Muscle of leg (tissue), 11 donors: ENCODE data around the gene TMEM18. TPM values are rescaled to one million over a fixed set of nuclear protein-coding genes. Genes with fewer than 3 reads are reported as not detected.

ENCODE experiments used
- DNase-seq: peaks from one replicate; pipeline ENCODE4 v3.0.0; 2013
- H3K27ac ChIP-seq: one replicate; pipeline ENCODE4 v1.5.1; 2013; ENCODE audit warnings: mild to moderate bottlenecking, low read length, control low read depth
- H3K27me3 ChIP-seq: one replicate; pipeline ENCODE4 v1.6.1; 2013; ENCODE audit warnings: low read length; ENCODE audit not compliant: control insufficient read depth, insufficient read depth
- H3K36me3 ChIP-seq: one replicate; pipeline ENCODE4 v1.6.1; 2013; ENCODE audit warnings: low read length; ENCODE audit not compliant: control insufficient read depth, insufficient read depth
- H3K4me1 ChIP-seq: one replicate; pipeline ENCODE4 v1.6.1; 2013; ENCODE audit warnings: low read length; ENCODE audit not compliant: control insufficient read depth, insufficient read depth
- H3K4me3 ChIP-seq: one replicate; pipeline ENCODE4 v1.5.1; 2013; ENCODE audit warnings: low read length, control low read depth
- H3K9me3 ChIP-seq: replicated peaks from 2 replicates; pipeline ENCODE4 v1.6.1; 2013; ENCODE audit warnings: low read depth, low read length; ENCODE audit not compliant: control insufficient read depth
- WGBS: methylation state at CpG from one replicate; pipeline ENCODE4 v1.1.5; 2013; ENCODE audit warnings: missing lambda C conversion rate; ENCODE audit not compliant: insufficient coverage; 5-methylcytosine and 5-hydroxymethylcytosine counted together
- polyA plus RNA-seq, 8 donors: library from polyadenylated mRNA; unstranded; fragments of 120-200 nt; gene quantifications; one replicate each; pipeline versions ENCODE4 v1.2.1 to v1.2.3, GENCODE V29; 2013; ENCODE audit warnings: inconsistent platforms in 1 of 8, low replicate concordance in 1 of 8; ENCODE audit not compliant: insufficient read length in 8 of 8, insufficient read depth in 1 of 8
- total RNA-seq: library from RNA; stranded (reverse); fragments of 120-200 nt; gene quantifications from one replicate; pipeline ENCODE4 v1.2.4, GENCODE V29; 2013

Gene TMEM18
- total and polyA plus RNA-seq, 9 donors, result 42.7 to 53.4 (median 46.4) TPM

DNA sequence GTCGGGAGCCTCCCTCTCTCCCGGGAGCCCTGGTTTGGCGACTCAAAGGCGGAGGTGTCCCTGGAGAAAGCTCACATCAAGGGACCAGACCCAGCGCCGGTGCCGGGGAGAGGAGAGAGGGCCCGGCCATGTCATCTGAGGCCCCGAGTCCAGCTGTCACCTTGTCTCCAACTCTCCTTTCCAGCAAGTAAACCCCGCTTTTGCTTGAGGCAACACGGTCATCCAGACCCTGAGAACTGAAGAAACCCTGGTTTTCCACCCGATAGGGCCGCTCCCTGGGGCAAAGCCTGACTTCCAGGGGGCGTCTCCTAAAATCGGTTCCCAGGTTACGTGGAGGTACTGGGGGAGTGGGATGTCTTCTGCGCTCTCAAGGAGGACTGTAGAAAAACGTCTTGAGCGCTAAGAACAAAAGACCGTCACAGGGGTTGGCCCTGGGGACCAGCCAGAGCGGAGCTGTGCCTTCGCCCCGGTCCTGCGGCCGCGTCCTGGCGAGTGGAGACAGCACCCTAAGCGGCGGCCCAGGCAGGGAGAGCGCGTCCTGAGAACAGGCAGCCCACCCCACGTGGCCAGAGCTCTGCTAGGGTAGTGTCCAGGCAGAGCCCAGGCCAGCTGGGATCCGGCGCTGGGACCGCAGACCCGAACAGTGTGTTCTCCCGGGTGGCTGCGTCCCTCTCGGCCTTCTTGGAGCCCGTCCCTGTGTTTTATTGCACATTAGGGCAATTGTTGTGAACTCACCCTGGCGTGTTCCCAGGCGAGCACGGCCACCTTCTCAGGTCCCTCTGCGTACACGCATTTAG, 55.7 kb downstream of the TMEM18 start:
- Histone ChIP-seq H3K27ac (no peak overlapping the region), H3K9me3 (no peaks in the 10 kb centered on the region), H3K27me3 (peaks cover 2% of the 10 kb centered on the region), H3K4me3 (no peak overlapping the region), H3K36me3 (no peaks in the 10 kb centered on the region), H3K4me1 (no peaks in the 10 kb centered on the region)
- no peak for DNase-seq
- 89% methylated on average over 41 of the region's 45 CpGs for WGBS

DNA sequence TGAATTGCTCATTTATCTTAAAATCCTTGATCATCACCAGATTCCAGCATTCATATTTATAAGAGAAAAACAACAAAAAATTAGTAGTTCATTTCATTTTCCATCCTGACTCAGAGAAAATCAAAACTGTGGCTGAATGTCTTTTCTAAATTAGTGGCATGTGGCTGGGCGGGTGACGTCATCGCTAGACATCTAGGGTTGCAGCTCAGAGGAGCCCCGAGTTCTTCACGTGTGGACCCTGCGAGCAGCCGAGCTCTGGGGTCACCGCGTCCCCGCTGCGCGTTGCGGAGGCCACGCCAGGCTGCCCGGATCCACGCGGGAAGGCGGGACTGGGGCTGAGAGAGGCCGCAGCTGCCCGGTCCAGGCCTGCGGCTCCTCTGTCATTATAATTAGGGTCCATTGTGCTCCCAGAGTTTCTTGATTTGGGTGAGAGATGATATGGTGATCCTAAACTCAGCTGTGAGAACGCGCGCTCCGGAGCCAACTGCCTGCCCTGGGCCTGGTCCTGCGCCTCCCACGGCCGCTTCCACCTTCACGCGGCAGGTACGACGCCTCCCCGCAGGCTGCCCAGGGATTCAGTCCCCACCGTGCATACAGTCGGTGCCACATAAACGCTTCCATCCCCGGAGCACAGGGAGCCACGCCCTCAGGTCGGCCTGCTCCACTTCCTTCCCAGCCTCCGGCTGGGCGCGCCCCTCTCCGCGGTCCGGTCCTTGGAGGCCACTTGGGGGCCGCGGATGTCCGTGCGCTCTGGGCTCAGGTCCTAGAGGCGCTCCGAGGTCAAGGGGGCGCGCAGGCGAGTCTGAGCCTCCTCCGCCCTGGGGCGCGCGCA, 56.5 kb downstream of the TMEM18 start:
- 93% methylated on average over 58 of the region's 58 CpGs for WGBS
- Histone ChIP-seq H3K4me1 (no peaks in the 10 kb centered on the region), H3K4me3 (no peak overlapping the region), H3K27me3 (peaks cover 2% of the 10 kb centered on the region), H3K36me3 (no peaks in the 10 kb centered on the region), H3K9me3 (no peaks in the 10 kb centered on the region), H3K27ac (no peak overlapping the region)
- DNase-seq, result no peak

- no peaks in the 10 kb centered on the region for H3K9me3 ChIP-seq
- H3K36me3 ChIP-seq, result no peaks in the 10 kb centered on the region
- peaks cover 2% of the 10 kb centered on the region for H3K27me3 ChIP-seq
- no peak overlapping the region for H3K4me3 ChIP-seq
- no peaks in the 10 kb centered on the region for H3K4me1 ChIP-seq
- 86% methylated on average over 12 of the region's 14 CpGs for WGBS
- no peak for DNase-seq
- H3K27ac ChIP-seq, result no peak overlapping the region
Observed at GRCh38 chr2:620004-620403, 57.2 kb downstream of the TMEM18 start.

- H3K9me3 ChIP-seq, result no peaks in the 10 kb centered on the region
- no peak overlapping the region for H3K27ac ChIP-seq
- H3K4me1 ChIP-seq, result no peaks in the 10 kb centered on the region
- H3K36me3 ChIP-seq, result no peaks in the 10 kb centered on the region
- 57% methylated on average over 3 of the region's 6 CpGs for WGBS
- peaks cover 2% of the 10 kb centered on the region for H3K27me3 ChIP-seq
- DNase-seq, result no peak
- H3K4me3 ChIP-seq, result no peak overlapping the region
Observed at GRCh38 chr2:618422-618990, 58.7 kb downstream of the TMEM18 start.

DNA sequence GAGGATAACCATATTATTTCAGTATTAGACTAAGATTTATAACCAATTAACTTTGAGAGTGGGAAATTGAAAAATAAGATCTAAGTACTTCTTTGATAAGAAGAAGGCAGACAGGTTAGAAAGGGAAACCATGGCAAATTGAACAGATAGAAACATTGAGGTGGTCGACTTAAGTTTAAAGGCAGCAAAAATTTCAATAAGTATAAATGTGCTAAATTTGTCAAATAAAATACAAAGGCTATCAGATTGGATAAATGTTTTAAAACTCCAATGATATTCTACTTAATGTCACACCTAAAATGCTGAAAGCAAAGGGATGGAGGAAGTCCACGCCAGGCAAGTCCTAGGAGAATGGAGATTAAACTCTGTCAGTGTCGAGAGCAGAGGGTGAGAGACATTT, 59.2 kb downstream of the TMEM18 start:
- Histone ChIP-seq H3K4me3 (no peak overlapping the region), H3K27me3 (peaks cover 2% of the 10 kb centered on the region), H3K27ac (no peak overlapping the region), H3K36me3 (no peaks in the 10 kb centered on the region), H3K9me3 (no peaks in the 10 kb centered on the region), H3K4me1 (no peaks in the 10 kb centered on the region)
- WGBS, result no CpG with 5 or more reads among the region's 3 CpGs
- DNase-seq, result no peak
